NCI-H2029 treated with DMSO at 0.1 percent for 48 hours (cell line): Measurements from ENCODE around the gene ABHD11.

Experiments
- DNase-seq: peaks from one replicate; lab custom pipeline; 2025; lab: John Stamatoyannopoulos, UW

The ABHD11 gene

GRCh38 chr7:73701357-73701995, 37.1 kb downstream of the ABHD11 start:
- no peak for DNase-seq

GRCh38 chr7:73700581-73701134, 37.9 kb downstream of the ABHD11 start:
- no peak for DNase-seq

GRCh38 chr7:73700069-73700423, 38.6 kb downstream of the ABHD11 start:
- no peak for DNase-seq

- DNase-seq, result no peak
Measured at GRCh38 chr7:73699370-73700068, 39.1 kb downstream of the ABHD11 start.

GRCh38 chr7:73698410-73698809, 40.2 kb downstream of the ABHD11 start:
- no peak for DNase-seq

- DNase-seq, result no peak
Measured at GRCh38 chr7:73696372-73696771, 42.2 kb downstream of the ABHD11 start.

- no peak for DNase-seq
Measured at GRCh38 chr7:73690646-73691045, 48.0 kb downstream of the ABHD11 start.

GRCh38 chr7:73688288-73688687, 50.3 kb downstream of the ABHD11 start:
- DNase-seq, result no peak
